Right atrium auricular region (tissue), 2 donors: ENCODE results near the gene PGBD1. TPM values are rescaled to one million over a fixed set of nuclear protein-coding genes. Genes with fewer than 3 reads are reported as not detected.

Experiments
- DNase-seq: peaks from one replicate; pipeline ENCODE4 v3.0.0-alpha.2; 2019; ENCODE audit warnings: low spot score
- H3K27ac ChIP-seq, 2 donors: fragments of 200-600 bp; sonication (generic); 1 replicate in 1 of 2; 2 replicates in 1 of 2; pipeline ENCODE4 v1.5.1; 2016 to 2019
- H3K27me3 ChIP-seq, 2 donors: fragments of 200-600 bp; sonication (generic); one replicate each; pipeline versions ENCODE4 v1.5.1 to v1.6.0; 2017 to 2019
- H3K36me3 ChIP-seq: fragments of 200-600 bp; sonication (generic); one replicate; pipeline ENCODE4 v1.5.1; 2016
- H3K4me1 ChIP-seq, 2 donors: fragments of 200-600 bp; sonication (generic); one replicate each; pipeline versions ENCODE4 v1.5.1 to v1.6.0; 2017 to 2019
- H3K4me3 ChIP-seq, 2 donors: fragments of 200-600 bp; sonication (generic); 1 replicate in 1 of 2; 2 replicates in 1 of 2; pipeline ENCODE4 v1.5.1; 2017 to 2019; ENCODE audit warnings: mild to moderate bottlenecking in 1 of 2, moderate library complexity in 1 of 2
- H3K9me3 ChIP-seq, 2 donors: fragments of 200-600 bp; sonication (generic); one replicate each; pipeline ENCODE4 v1.5.1; 2019
- CTCF ChIP-seq, 2 donors: fragments of 200-600 bp; sonication (generic); IDR thresholded peaks; one replicate each; pipeline ENCODE4 v1.5.1; 2019; ENCODE audit warnings: antibody characterized with exemption in 2 of 2
- total RNA-seq, 2 donors: library from RNA; depleted of rRNA; stranded (reverse); fragments of >200 nt; gene quantifications; one replicate each; pipeline ENCODE4 v1.1.0, GENCODE V29; 2016

PGBD1 gene
- total RNA-seq, 2 donors from 2014 or later, result 1.8 to 4.1 TPM

- no peak for TF ChIP-seq CTCF (IDR thresholded peaks at IDR 0.05)
- no peak overlapping the region for H3K27ac ChIP-seq
These were observed 6.5 kb upstream of the PGBD1 start for GRCh38 chr6:28274888-28275287.

GRCh38 chr6:28277746-28278145, 3.6 kb upstream of the PGBD1 start:
- no peak for TF ChIP-seq CTCF (IDR thresholded peaks at IDR 0.05)
- H3K27ac ChIP-seq, result no peak overlapping the region
- peaks cover 0 to 5% of the 10 kb centered on the region in 2 donors for H3K4me1 ChIP-seq
- DNase-seq, result no peak
- H3K9me3 ChIP-seq, result peaks cover 0 to under 1% of the 10 kb centered on the region in 2 donors
- H3K4me3 ChIP-seq, result no peak overlapping the region
- no peaks in the 10 kb centered on the region for H3K27me3 ChIP-seq
- peaks cover 42% of the 10 kb centered on the region for H3K36me3 ChIP-seq

More at GRCh38 chr6:28274888-28275287, 6.5 kb upstream of the PGBD1 start:
- no peak for DNase-seq
- Histone ChIP-seq H3K4me1 (no peaks in the 10 kb centered on the region), H3K4me3 (no peak overlapping the region), H3K36me3 (peaks cover 53% of the 10 kb centered on the region), H3K27me3 (no peaks in the 10 kb centered on the region), H3K9me3 (no peaks in the 10 kb centered on the region)

GRCh38 chr6:28280595-28281287, 631 bp upstream of the PGBD1 start:
- Histone ChIP-seq H3K36me3 (peaks cover 23% of the 10 kb centered on the region), H3K27ac (peak overlapping the region; percentile 32 to 65), H3K27me3 (no peaks in the 10 kb centered on the region), H3K9me3 (peaks cover 0 to 7% of the 10 kb centered on the region in 2 donors), H3K4me3 (peak overlapping the region; percentile 52 to 74), H3K4me1 (peaks cover 0 to 5% of the 10 kb centered on the region in 2 donors)
- DNase-seq, result no peak
- no peak for TF ChIP-seq CTCF (IDR thresholded peaks at IDR 0.05)

GRCh38 chr6:28282926-28283325, 1.6 kb downstream of the PGBD1 start:
- Histone ChIP-seq H3K27ac (no peak overlapping the region), H3K4me1 (peaks cover 0 to 5% of the 10 kb centered on the region in 2 donors), H3K9me3 (peaks cover 0 to 7% of the 10 kb centered on the region in 2 donors), H3K36me3 (peaks cover 21% of the 10 kb centered on the region), H3K4me3 (no peak overlapping the region), H3K27me3 (no peaks in the 10 kb centered on the region)
- no peak for DNase-seq
- no peak for TF ChIP-seq CTCF (IDR thresholded peaks at IDR 0.05)

GRCh38 chr6:28291573-28291972, 10.2 kb downstream of the PGBD1 start:
- H3K36me3 ChIP-seq, result peaks cover 30% of the 10 kb centered on the region

More at GRCh38 chr6:28291573-28291972, 10.2 kb downstream of the PGBD1 start:
- Histone ChIP-seq H3K27me3 (no peaks in the 10 kb centered on the region), H3K4me3 (no peak overlapping the region), H3K9me3 (no peaks in the 10 kb centered on the region), H3K4me1 (no peaks in the 10 kb centered on the region), H3K27ac (no peak overlapping the region)
- DNase-seq, result no peak
- no peak for TF ChIP-seq CTCF (IDR thresholded peaks at IDR 0.05)
